GM12878 (cell line): ENCODE results near the gene HES7. TPM values are rescaled to one million over a fixed set of nuclear protein-coding genes. Genes with fewer than 3 reads are reported as not detected.

Experiments
- ATAC-seq: fragments of 200-7000 bp; cut with Tn5 transposase; 3 replicates; pipeline ENCODE4 v1.9.1; 2020; ENCODE audit warnings: mild to moderate bottlenecking, moderate library complexity
- BruUV-seq: library from RNA; stranded (reverse); fragments of 400-500 nt; replicated peaks from 2 replicates; lab custom pipeline; 2021; lab: Mats Ljungman, UMichigan
- CTCF ChIA-PET: fragments of 300-600 bp; sonication (Branson Sonifier 250); formaldehyde crosslinking; extraction: SDS; loops from one replicate; lab custom pipeline; 2021; ENCODE audit warnings: inconsistent platforms; lab: Yijun Ruan, JAX
- POLR2A ChIA-PET: fragments of 350-600 bp; formaldehyde crosslinking; extraction: SDS; loops from one replicate; lab custom pipeline; 2021; ENCODE audit warnings: inconsistent platforms; lab: Charles Lee
- RAD21 ChIA-PET: fragments of 300-600 bp; sonication (Branson Sonifier 250); formaldehyde crosslinking; loops from one replicate; lab custom pipeline; 2023; ENCODE audit warnings: antibody characterized with exemption; ENCODE audit not compliant: unreplicated experiment; lab: Charles Lee
- SMC1A ChIA-PET: fragments of 300-600 bp; sonication (Branson Sonifier 250); formaldehyde crosslinking; loops from one replicate; lab custom pipeline; 2023; ENCODE audit not compliant: unreplicated experiment, uncharacterized antibody; lab: Charles Lee
- DNase-seq: peaks from one replicate; pipeline ENCODE4 v3.0.0-alpha.2; 2011; ENCODE audit warnings: low read depth, low spot score
- FAIRE-seq: peaks from 3 replicates; lab custom pipeline; 2011; peaks lifted over from hg19 to GRCh38; lab: Jason Lieb, UNC
- H2AFZ ChIP-seq: 2 replicates; pipeline ENCODE4 v1.6.0; 2011; ENCODE audit warnings: low read depth, low read length, control low read depth; ENCODE audit not compliant: control insufficient read depth
- H3K27ac ChIP-seq: 2 replicates; pipeline ENCODE4 v1.5.1; 2011; ENCODE audit warnings: control low read depth; ENCODE audit not compliant: control insufficient read depth, insufficient read depth
- H3K27me3 ChIP-seq, 2 experiments: replicated peaks in 1 of 2; 2 replicates each; pipeline versions ENCODE4 v1.6.0 to v1.6.1; 2011; ENCODE audit warnings: low read length in 1 of 2; ENCODE audit not compliant: control insufficient read depth in 2 of 2, insufficient read depth in 2 of 2
- H3K36me3 ChIP-seq, 2 experiments: 2 replicates each; pipeline ENCODE4 v1.5.1; 2011; ENCODE audit warnings: low read length in 1 of 2; ENCODE audit not compliant: control insufficient read depth in 2 of 2, insufficient read depth in 2 of 2
- H3K4me1 ChIP-seq: 2 replicates; pipeline ENCODE4 v1.6.1; 2011; ENCODE audit warnings: mild to moderate bottlenecking, low read length, moderate library complexity, mixed read lengths; ENCODE audit not compliant: control insufficient read depth, insufficient read depth
- H3K4me2 ChIP-seq: 2 replicates; pipeline ENCODE4 v1.6.0; 2011; ENCODE audit warnings: control low read depth; ENCODE audit not compliant: control insufficient read depth, insufficient read depth
- H3K4me3 ChIP-seq: fragments of 200-600 bp; sonication (generic); 2 replicates; pipeline ENCODE4 v1.5.1; 2016
- H3K79me2 ChIP-seq: 2 replicates; pipeline ENCODE4 v1.6.0; 2011; ENCODE audit warnings: low read length; ENCODE audit not compliant: control insufficient read depth, insufficient read depth
- H3K9ac ChIP-seq: 2 replicates; pipeline ENCODE4 v1.8.0; 2011; ENCODE audit warnings: low read length, control low read depth, mixed read lengths; ENCODE audit not compliant: control insufficient read depth, insufficient read depth
- H3K9me3 ChIP-seq: replicated peaks from 3 replicates; pipeline ENCODE4 v1.5.1; 2011; ENCODE audit warnings: mild to moderate bottlenecking, low read length; ENCODE audit not compliant: control insufficient read depth, insufficient read depth
- H4K20me1 ChIP-seq: 2 replicates; pipeline ENCODE4 v1.6.0; 2011; ENCODE audit not compliant: control insufficient read depth, insufficient read depth
- ATF3 ChIP-seq: IDR thresholded peaks from 2 replicates; pipeline ENCODE4 v1.6.1; 2011; ENCODE audit warnings: low read depth, mild to moderate bottlenecking, low read length, moderate library complexity, borderline replicate concordance; ENCODE audit errors: extremely low read depth
- BMI1 ChIP-seq: fragments of 450-650 bp; IDR thresholded peaks from 2 replicates; pipeline ENCODE4 v1.6.1; 2016; ENCODE audit warnings: mild to moderate bottlenecking, moderate library complexity, borderline replicate concordance
- CBX3 ChIP-seq: fragments of 200-600 bp; sonication (generic); IDR thresholded peaks from 2 replicates; pipeline ENCODE4 v1.6.1; 2016; ENCODE audit warnings: low read depth, borderline replicate concordance
- EZH2 ChIP-seq: IDR thresholded peaks from 2 replicates; pipeline ENCODE4 v1.6.1; 2012; ENCODE audit warnings: low read depth, mild to moderate bottlenecking, control low read depth, inconsistent platforms, low read length, borderline replicate concordance; ENCODE audit not compliant: control insufficient read depth
- GATAD2B ChIP-seq: fragments of 450-650 bp; conservative IDR thresholded peaks from 2 replicates; pipeline ENCODE4 v1.6.1; 2017; ENCODE audit warnings: low read depth, mild to moderate bottlenecking, moderate library complexity
- HDGF ChIP-seq: fragments of 450-650 bp; IDR thresholded peaks from 2 replicates; pipeline ENCODE4 v1.6.1; 2016; ENCODE audit warnings: antibody characterized with exemption
- IRF3 ChIP-seq: fragments of 450-650 bp; IDR thresholded peaks from 2 replicates; pipeline ENCODE4 v1.6.1; 2014; ENCODE audit warnings: mild to moderate bottlenecking
- KLF5 ChIP-seq: fragments of 450-650 bp; IDR thresholded peaks from 2 replicates; pipeline ENCODE4 v1.6.1; 2014; ENCODE audit warnings: mild to moderate bottlenecking; ENCODE audit not compliant: partially characterized antibody
- MEF2A ChIP-seq: IDR thresholded peaks from 2 replicates; pipeline ENCODE4 v1.6.1; 2011; ENCODE audit warnings: low read depth, mild to moderate bottlenecking, low read length, moderate library complexity; ENCODE audit not compliant: insufficient read depth
- MYC ChIP-seq: IDR thresholded peaks from 2 replicates; pipeline ENCODE4 v1.6.1; 2011; ENCODE audit warnings: mild to moderate bottlenecking, low read length, moderate library complexity, inconsistent platforms; ENCODE audit not compliant: insufficient read depth, insufficient replicate concordance, insufficient read length, severe bottlenecking
- NBN ChIP-seq: fragments of 450-650 bp; IDR thresholded peaks from 2 replicates; pipeline ENCODE4 v1.6.1; 2016
- NFYB ChIP-seq: IDR thresholded peaks from 2 replicates; pipeline ENCODE4 v1.6.1; 2011; ENCODE audit warnings: low read depth, mild to moderate bottlenecking, low read length, improper control_type of control experiment, moderate library complexity; ENCODE audit not compliant: insufficient read depth
- SIN3A ChIP-seq: IDR thresholded peaks from 2 replicates; pipeline ENCODE4 v1.6.1; 2012; ENCODE audit warnings: low read depth, low read length, improper control_type of control experiment
- SMAD5 ChIP-seq: IDR thresholded peaks from 2 replicates; pipeline ENCODE4 v1.6.1; 2016; ENCODE audit warnings: antibody characterized with exemption, low read depth
- TARDBP ChIP-seq: IDR thresholded peaks from 2 replicates; pipeline ENCODE4 v1.6.1; 2016; ENCODE audit warnings: borderline replicate concordance
- TCF3 ChIP-seq: IDR thresholded peaks from 2 replicates; pipeline ENCODE4 v1.6.1; 2012; ENCODE audit warnings: low read depth, mild to moderate bottlenecking, low read length, borderline replicate concordance; ENCODE audit not compliant: insufficient read depth
- USF1 ChIP-seq: IDR thresholded peaks from 2 replicates; pipeline ENCODE4 v1.6.1; 2011; ENCODE audit warnings: borderline replicate concordance, low read depth, mild to moderate bottlenecking, moderate library complexity, mixed read lengths, low read length; ENCODE audit not compliant: insufficient read depth; ENCODE audit errors: extremely low read length
- YBX1 ChIP-seq: fragments of 450-650 bp; IDR thresholded peaks from 2 replicates; pipeline ENCODE4 v1.6.1; 2016; ENCODE audit warnings: antibody characterized with exemption
- ZNF217 ChIP-seq: fragments of 450-650 bp; IDR thresholded peaks from 2 replicates; pipeline ENCODE4 v1.6.1; 2017; ENCODE audit warnings: antibody characterized with exemption, mild to moderate bottlenecking
- ZSCAN29 ChIP-seq: fragments of 450-650 bp; IDR thresholded peaks from 2 replicates; pipeline ENCODE4 v1.6.1; 2017; ENCODE audit warnings: mild to moderate bottlenecking, moderate library complexity
- WGBS: methylation state at CpG from one replicate; pipeline ENCODE4 v1.1.6; 2016; ENCODE audit warnings: low lambda C conversion rate; ENCODE audit not compliant: insufficient replicate concordance, insufficient coverage; ENCODE audit errors: missing lambda C conversion rate; 5-methylcytosine and 5-hydroxymethylcytosine counted together
- in situ Hi-C: fragments of 300-500 bp; cut with MboI; formaldehyde crosslinking; loops from 9 replicates; pipeline ENCODE4 v1.14.3; 2018; ENCODE audit warnings: mixed read lengths
- intact Hi-C: fragments of 100-400 bp; cut with micrococcal nuclease; formaldehyde crosslinking; loops from one replicate; pipeline ENCODE4 v1.14.2; 2022; ENCODE audit not compliant: unreplicated experiment
- polyA plus RNA-seq, 11 experiments: library from polyadenylated mRNA; depleted of rRNA in 4 of 11; unstranded in 6 of 11; stranded (reverse) in 5 of 11; fragments of >200 nt; fragmentation: Nextera tagmentation in 4 of 11; fragmentation: Illumina TruSeq in 1 of 11; extraction: Ambion mirVana in 4 of 11; extraction: Trizol in 1 of 11; gene quantifications; 1 replicate in 1 of 11; 2 replicates in 10 of 11; pipeline versions ENCODE4 v1.2.1 to v1.2.3, GENCODE V29; 2011 to 2016; ENCODE audit warnings: inconsistent platforms in 2 of 11, missing spikeins in 2 of 11, low read depth in 1 of 11
- total RNA-seq, 4 experiments: library from RNA; depleted of rRNA in 3 of 4; stranded (reverse); fragments of >200 nt in 3 of 4; fragmentation: Illumina TruSeq in 1 of 4; extraction: Trizol in 1 of 4; gene quantifications; 2 replicates each; pipeline versions ENCODE4 v1.2.1 to v1.2.3, GENCODE V29; 2013 to 2021

The HES7 gene
- total and polyA plus RNA-seq, 10 of the 15 experiments (the other 5 are each of a cell fraction or from before 2014, with no cell fraction given) = 0.07 to 1.3 (median 0.63) TPM; not detected in 4

GRCh38 chr17:8071496-8071895, 52.4 kb downstream of the HES7 start:
- no peaks in the 10 kb centered on the region for H3K4me1 ChIP-seq
- no peak overlapping the region for H2AFZ ChIP-seq
- ATAC-seq = no peak
- no peaks in the 10 kb centered on the region for H4K20me1 ChIP-seq
- no peak overlapping the region for H3K9ac ChIP-seq
- in situ Hi-C loops (loop anchor here (10.0 kb wide), 1 partner anchor 673 kb away; the partner anchor contains the start of gene CCDC42), intact Hi-C loops (loop anchor here (10.0 kb wide), 1 partner anchor 673 kb away; the partner anchor contains the start of gene CCDC42)
- ChIA-PET SMC1A (interaction anchor here (0.6 to 3.5 kb wide), 2 partner anchors 11 to 93 kb away, joined by 3 to 18 read pairs; no protein-coding TSS in a partner anchor), POLR2A (no interaction called here), RAD21 (no interaction called here), CTCF (interaction anchor here (1.2 to 8.8 kb wide), 4 partner anchors 11 to 54 kb away, joined by 3 to 76 read pairs (median 28); no protein-coding TSS in a partner anchor)
- no peaks in the 10 kb centered on the region for H3K36me3 ChIP-seq
- no peak for FAIRE-seq
- no peaks in the 10 kb centered on the region for H3K9me3 ChIP-seq
- H3K79me2 ChIP-seq = no peaks in the 10 kb centered on the region
- no peak overlapping the region for H3K27ac ChIP-seq
- DNase-seq = no peak
- 61% methylated on average over 12 of the region's 12 CpGs for WGBS
- peaks cover 8 to 20% of the 10 kb centered on the region in 2 experiments for H3K27me3 ChIP-seq
- H3K4me3 ChIP-seq = no peak overlapping the region
- BruUV-seq = no TSS peak
- TF ChIP-seq YBX1 (no peak), KLF5 (no peak), MYC (no peak), ZNF217 (no peak), CBX3 (no peak), GATAD2B (no peak), ATF3 (no peak), NBN (no peak), NFYB (no peak), USF1 (no peak), TARDBP (no peak), BMI1 (no peak), MEF2A (no peak), IRF3 (no peak), SMAD5 (no peak), ZSCAN29 (no peak), EZH2 (no peak), SIN3A (no peak), HDGF (no peak), TCF3 (no peak)
- H3K4me2 ChIP-seq = no peak overlapping the region
